Measurements from ENCODE around the gene POTEE. TPM values are rescaled to one million over a fixed set of nuclear protein-coding genes. Genes with fewer than 3 reads are reported as not detected.
"Not testable (repeated sequence)": the region's sequence is repeated elsewhere in the genome, so short reads cannot be mapped to it uniquely, and the experiment has no call there.

Gene POTEE
- total and polyA plus RNA-seq, 10 of the 15 experiments (the other 5 are each of a cell fraction or from before 2014, with no cell fraction given) = 0.02 to 1.2 (median 0.12) TPM; not detected in 1

GRCh38 chr2:131193421-131193820 lies 15.9 kb upstream of the POTEE start:
- CTCF ChIA-PET; DNase-seq (ENCODE audit: low read depth, low spot score); ATAC-seq; BruUV-seq (replicated peaks); H3K27me3 ChIP-seq (replicated peaks in 1 of 2; ENCODE audit: control insufficient read depth in 2 of 2, insufficient read depth in 2 of 2, low read length in 1 of 2); H3K9ac ChIP-seq (ENCODE audit: control insufficient read depth, insufficient read depth, low read length); in situ Hi-C loops (cut with MboI); FAIRE-seq; H3K27ac ChIP-seq (ENCODE audit: control insufficient read depth, insufficient read depth); H3K9me3 ChIP-seq (replicated peaks; ENCODE audit: control insufficient read depth, insufficient read depth, low read length); H2AFZ ChIP-seq (ENCODE audit: control insufficient read depth, low read depth, low read length); POLR2A ChIA-PET; H3K4me2 ChIP-seq (ENCODE audit: control insufficient read depth, insufficient read depth); SMC1A ChIA-PET (ENCODE audit: uncharacterized antibody, unreplicated experiment); H3K36me3 ChIP-seq (ENCODE audit: control insufficient read depth in 2 of 2, insufficient read depth in 2 of 2, low read length in 1 of 2); H3K4me3 ChIP-seq; H3K79me2 ChIP-seq (ENCODE audit: control insufficient read depth, insufficient read depth, low read length); RAD21 ChIA-PET (ENCODE audit: unreplicated experiment); H3K4me1 ChIP-seq (ENCODE audit: control insufficient read depth, insufficient read depth, low read length); H4K20me1 ChIP-seq (ENCODE audit: control insufficient read depth, insufficient read depth); intact Hi-C loops (cut with micrococcal nuclease; ENCODE audit: unreplicated experiment): not testable (repeated sequence)
- WGBS (ENCODE audit: insufficient coverage, insufficient replicate concordance, low lambda C conversion rate, missing lambda C conversion rate) = 0% methylated on average over 3 of the region's 3 CpGs

- intact Hi-C loops (cut with micrococcal nuclease; ENCODE audit: unreplicated experiment); POLR2A ChIA-PET; BruUV-seq (replicated peaks); ATAC-seq; H2AFZ ChIP-seq (ENCODE audit: control insufficient read depth, low read depth, low read length); CTCF ChIA-PET; H3K4me3 ChIP-seq; RAD21 ChIA-PET (ENCODE audit: unreplicated experiment); H3K4me2 ChIP-seq (ENCODE audit: control insufficient read depth, insufficient read depth); DNase-seq (ENCODE audit: low read depth, low spot score); H3K9me3 ChIP-seq (replicated peaks; ENCODE audit: control insufficient read depth, insufficient read depth, low read length); FAIRE-seq; H4K20me1 ChIP-seq (ENCODE audit: control insufficient read depth, insufficient read depth); in situ Hi-C loops (cut with MboI); H3K36me3 ChIP-seq (ENCODE audit: control insufficient read depth in 2 of 2, insufficient read depth in 2 of 2, low read length in 1 of 2); H3K79me2 ChIP-seq (ENCODE audit: control insufficient read depth, insufficient read depth, low read length); H3K9ac ChIP-seq (ENCODE audit: control insufficient read depth, insufficient read depth, low read length); H3K27me3 ChIP-seq (replicated peaks in 1 of 2; ENCODE audit: control insufficient read depth in 2 of 2, insufficient read depth in 2 of 2, low read length in 1 of 2); H3K4me1 ChIP-seq (ENCODE audit: control insufficient read depth, insufficient read depth, low read length); H3K27ac ChIP-seq (ENCODE audit: control insufficient read depth, insufficient read depth): not testable (repeated sequence)
- SMC1A ChIA-PET (ENCODE audit: uncharacterized antibody, unreplicated experiment) = interaction anchor here (1.2 kb wide), 1 partner anchor 40 kb away, joined by 3 read pairs; no protein-coding TSS in a partner anchor
- 0% methylated on average over 2 of the region's 2 CpGs for WGBS (ENCODE audit: insufficient coverage, insufficient replicate concordance, low lambda C conversion rate, missing lambda C conversion rate)
These were observed 13.2 kb upstream of the POTEE start for GRCh38 chr2:131196186-131196585.

GRCh38 chr2:131201098-131201497 lies 8.2 kb upstream of the POTEE start:
- no peak for DNase-seq (ENCODE audit: low read depth, low spot score)
- no peak overlapping the region for H3K27ac ChIP-seq (ENCODE audit: control insufficient read depth, insufficient read depth)
- 27% methylated on average over 13 of the region's 14 CpGs for WGBS (ENCODE audit: insufficient coverage, insufficient replicate concordance, low lambda C conversion rate, missing lambda C conversion rate)
- in situ Hi-C loops (cut with MboI) (no loop called here), intact Hi-C loops (cut with micrococcal nuclease; ENCODE audit: unreplicated experiment) (no loop called here)
- H3K36me3 ChIP-seq (ENCODE audit: control insufficient read depth in 2 of 2, insufficient read depth in 2 of 2, low read length in 1 of 2) = no peaks in the 10 kb centered on the region
- H4K20me1 ChIP-seq (ENCODE audit: control insufficient read depth, insufficient read depth) = no peaks in the 10 kb centered on the region
- no peak overlapping the region for H3K4me2 ChIP-seq (ENCODE audit: control insufficient read depth, insufficient read depth)
- ChIA-PET SMC1A (ENCODE audit: uncharacterized antibody, unreplicated experiment) (no interaction called here), CTCF (no interaction called here), RAD21 (ENCODE audit: unreplicated experiment) (no interaction called here), POLR2A (no interaction called here)
- no peaks in the 10 kb centered on the region; a peak in 1 of 4 replicates for H3K27me3 ChIP-seq (replicated peaks in 1 of 2; ENCODE audit: control insufficient read depth in 2 of 2, insufficient read depth in 2 of 2, low read length in 1 of 2)
- H3K9ac ChIP-seq (ENCODE audit: control insufficient read depth, insufficient read depth, low read length) = no peak overlapping the region
- FAIRE-seq = no peak
- no peak overlapping the region for H2AFZ ChIP-seq (ENCODE audit: control insufficient read depth, low read depth, low read length)
- ATAC-seq = no peak
- no peaks in the 10 kb centered on the region for H3K4me1 ChIP-seq (ENCODE audit: control insufficient read depth, insufficient read depth, low read length)
- BruUV-seq (replicated peaks) = no TSS peak
- no peaks in the 10 kb centered on the region for H3K9me3 ChIP-seq (replicated peaks; ENCODE audit: control insufficient read depth, insufficient read depth, low read length)
- H3K79me2 ChIP-seq (ENCODE audit: control insufficient read depth, insufficient read depth, low read length) = no peaks in the 10 kb centered on the region
- H3K4me3 ChIP-seq = no peak overlapping the region
- TF ChIP-seq CEBPZ (IDR thresholded peaks at IDR 0.05; ENCODE audit: low read depth, low read length) (no peak), RELA (IDR thresholded peaks at IDR 0.05; ENCODE audit: borderline replicate concordance, partially characterized antibody) (no peak)

Data from GM12878 (cell line).